MCF 10A (cell line): ENCODE measurements around the gene BAIAP3. TPM values are rescaled to one million over a fixed set of nuclear protein-coding genes. Genes with fewer than 3 reads are reported as not detected.

Experiments used
- BruUV-seq: library from RNA; stranded (reverse); fragments of 400-500 nt; replicated peaks from 2 replicates; lab custom pipeline; 2021; lab: Mats Ljungman, UMichigan
- CTCF ChIA-PET: fragments of 300-600 bp; sonication (Branson Sonifier 250); formaldehyde crosslinking; extraction: SDS; loops from one replicate; lab custom pipeline; 2021; ENCODE audit warnings: antibody characterized with exemption, inconsistent platforms; lab: Yijun Ruan, JAX
- POLR2A ChIA-PET: fragments of 300-600, 350-650 bp; sonication (Branson Sonifier 250); formaldehyde crosslinking; extraction: SDS; loops from one replicate; lab custom pipeline; 2020; ENCODE audit warnings: antibody characterized with exemption, inconsistent platforms; lab: Yijun Ruan, JAX
- DNase-seq: peaks from one replicate; pipeline ENCODE4 v3.0.0-alpha.2; 2018; ENCODE audit not compliant: unreplicated experiment
- H3K27ac Mint-ChIP-seq: one replicate; pipeline ENCODE4 v1.8.0; 2022; ENCODE audit warnings: mild to moderate bottlenecking, low read depth, mixed read lengths; ENCODE audit not compliant: unreplicated experiment
- H3K27me3 Mint-ChIP-seq: one replicate; pipeline ENCODE4 v1.8.0; 2022; ENCODE audit warnings: mixed read lengths; ENCODE audit not compliant: insufficient read depth, unreplicated experiment
- H3K36me3 Mint-ChIP-seq: one replicate; pipeline ENCODE4 v1.8.0; 2022; ENCODE audit warnings: mild to moderate bottlenecking, moderate library complexity, mixed read lengths; ENCODE audit not compliant: insufficient read depth, unreplicated experiment
- H3K4me1 Mint-ChIP-seq: one replicate; pipeline ENCODE4 v1.8.0; 2022; ENCODE audit warnings: mixed read lengths; ENCODE audit not compliant: insufficient read depth, unreplicated experiment
- H3K4me3 Mint-ChIP-seq: one replicate; pipeline ENCODE4 v1.8.0; 2022; ENCODE audit warnings: mild to moderate bottlenecking, moderate library complexity, mixed read lengths; ENCODE audit not compliant: unreplicated experiment
- H3K9me3 Mint-ChIP-seq: one replicate; pipeline ENCODE4 v1.8.0; 2022; ENCODE audit warnings: mixed read lengths; ENCODE audit not compliant: unreplicated experiment
- CTCF ChIP-seq: fragments of 200-600 bp; IDR thresholded peaks from one replicate; pipeline ENCODE4 v1.8.0; 2022; ENCODE audit warnings: antibody characterized with exemption, mild to moderate bottlenecking; ENCODE audit not compliant: unreplicated experiment
- intact Hi-C: fragments of 100-400 bp; cut with micrococcal nuclease; formaldehyde crosslinking; loops from 2 replicates; pipeline ENCODE4 v1.14.1; 2022
- total RNA-seq: library from RNA; stranded (reverse); gene quantifications from 2 replicates; pipeline ENCODE4 v1.2.3, GENCODE V29; 2022

The BAIAP3 gene
- total RNA-seq, 1 experiment from 2014 or later, result 0.75 TPM

GRCh38 chr16:1397779-1398178, 64.3 kb downstream of the BAIAP3 start:
- CTCF ChIA-PET, result no interaction called here
- H3K27ac Mint-ChIP-seq, result no peak overlapping the region
- no TSS peak for BruUV-seq
- no peak for DNase-seq
- H3K36me3 Mint-ChIP-seq, result peaks cover 15% of the 10 kb centered on the region
- POLR2A ChIA-PET, result interaction anchor here (1.4 kb wide), 1 partner anchor 10 kb away, joined by 4 read pairs; no protein-coding TSS in a partner anchor
- no peak for TF ChIP-seq CTCF
- no peaks in the 10 kb centered on the region for H3K9me3 Mint-ChIP-seq
- H3K4me1 Mint-ChIP-seq, result no peaks in the 10 kb centered on the region
- intact Hi-C loops, result no loop called here
- H3K27me3 Mint-ChIP-seq, result no peaks in the 10 kb centered on the region
- no peak overlapping the region for H3K4me3 Mint-ChIP-seq

DNA sequence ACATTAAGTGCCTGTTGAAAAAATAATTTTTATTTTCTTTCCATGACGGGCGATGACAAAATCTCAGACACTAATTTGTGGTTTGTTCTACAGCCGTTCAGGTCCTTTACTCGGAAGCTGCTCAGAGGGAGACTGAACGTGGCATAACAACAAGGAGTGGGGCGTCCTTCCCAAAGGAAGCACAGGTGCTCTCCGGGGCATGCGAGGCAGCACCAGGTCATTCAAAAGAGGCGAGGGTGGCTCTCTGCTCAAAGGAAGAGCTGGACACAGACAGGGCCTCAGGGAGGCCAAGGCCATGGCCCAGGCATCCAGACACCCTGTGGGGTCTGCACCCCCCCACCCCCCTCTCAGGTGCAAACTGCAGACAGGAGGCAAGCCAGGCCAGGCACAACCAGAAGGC, 64.9 kb downstream of the BAIAP3 start:
- Mint-ChIP-seq H3K36me3 (peaks cover 20% of the 10 kb centered on the region), H3K4me3 (no peak overlapping the region), H3K9me3 (no peaks in the 10 kb centered on the region), H3K27ac (no peak overlapping the region), H3K27me3 (no peaks in the 10 kb centered on the region), H3K4me1 (no peaks in the 10 kb centered on the region)
- no peak for TF ChIP-seq CTCF
- ChIA-PET POLR2A (interaction anchor here (1.4 kb wide), 1 partner anchor 10 kb away, joined by 4 read pairs; no protein-coding TSS in a partner anchor), CTCF (no interaction called here)
- no peak for DNase-seq
- intact Hi-C loops, result no loop called here
- BruUV-seq, result no TSS peak

Other genes with a start within 250 kb of the BAIAP3 start
- not detected in 2 replicates for gene C1QTNF8, start 237.4 kb upstream of the BAIAP3 start, total RNA-seq
- gene CACNA1H, start 180.5 kb upstream of the BAIAP3 start, total RNA-seq, result not detected in 2 replicates
- not detected in 2 replicates for gene TPSG1, start 108.4 kb upstream of the BAIAP3 start, total RNA-seq
- gene TPSB2, start 103.5 kb upstream of the BAIAP3 start, total RNA-seq, result not detected in 2 replicates
- not detected in 2 replicates for gene TPSAB1, start 92.9 kb upstream of the BAIAP3 start, total RNA-seq
- gene TPSD1, start 77.6 kb upstream of the BAIAP3 start, total RNA-seq, result not detected in 2 replicates
- gene UBE2I, start 24.0 kb upstream of the BAIAP3 start, total RNA-seq, result 163 and 172 TPM in 2 replicates
- gene TSR3, start 18.2 kb downstream of the BAIAP3 start, total RNA-seq, result 49.6 and 58.2 TPM in 2 replicates
- gene GNPTG, start 18.3 kb downstream of the BAIAP3 start, total RNA-seq, result 37.6 and 41.6 TPM in 2 replicates
- 12.3 and 13.4 TPM in 2 replicates for gene UNKL, start 81.1 kb downstream of the BAIAP3 start, total RNA-seq
- gene UQCC4, start 87.1 kb downstream of the BAIAP3 start, total RNA-seq, result 19.1 and 21.4 TPM in 2 replicates
- not detected in 2 replicates for gene PERCC1, start 97.4 kb downstream of the BAIAP3 start, total RNA-seq
- gene CCDC154, start 110.9 kb downstream of the BAIAP3 start, total RNA-seq, result 0.28 and 1.2 TPM in 2 replicates
- 60.0 and 69.5 TPM in 2 replicates for gene CLCN7, start 141.4 kb downstream of the BAIAP3 start, total RNA-seq
- gene PTX4, start 155.3 kb downstream of the BAIAP3 start, total RNA-seq, result not detected in 2 replicates
- 27.7 and 31.3 TPM in 2 replicates for gene TELO2, start 159.7 kb downstream of the BAIAP3 start, total RNA-seq
- not detected in 2 replicates for gene TMEM204, start 200.0 kb downstream of the BAIAP3 start, total RNA-seq